NOMO-1 treated with dmso at 0.1 percent for 144 hours (cell line): ENCODE measurements around the gene TNRC6C.
A peak's percentile ranks its signal among the peaks of the same experiment; 100 is the strongest.

Experiments used
- DNase-seq: peaks from one replicate; lab custom pipeline; 2025; ENCODE audit not compliant: unreplicated experiment; lab: John Stamatoyannopoulos, UW

Gene TNRC6C

DNA sequence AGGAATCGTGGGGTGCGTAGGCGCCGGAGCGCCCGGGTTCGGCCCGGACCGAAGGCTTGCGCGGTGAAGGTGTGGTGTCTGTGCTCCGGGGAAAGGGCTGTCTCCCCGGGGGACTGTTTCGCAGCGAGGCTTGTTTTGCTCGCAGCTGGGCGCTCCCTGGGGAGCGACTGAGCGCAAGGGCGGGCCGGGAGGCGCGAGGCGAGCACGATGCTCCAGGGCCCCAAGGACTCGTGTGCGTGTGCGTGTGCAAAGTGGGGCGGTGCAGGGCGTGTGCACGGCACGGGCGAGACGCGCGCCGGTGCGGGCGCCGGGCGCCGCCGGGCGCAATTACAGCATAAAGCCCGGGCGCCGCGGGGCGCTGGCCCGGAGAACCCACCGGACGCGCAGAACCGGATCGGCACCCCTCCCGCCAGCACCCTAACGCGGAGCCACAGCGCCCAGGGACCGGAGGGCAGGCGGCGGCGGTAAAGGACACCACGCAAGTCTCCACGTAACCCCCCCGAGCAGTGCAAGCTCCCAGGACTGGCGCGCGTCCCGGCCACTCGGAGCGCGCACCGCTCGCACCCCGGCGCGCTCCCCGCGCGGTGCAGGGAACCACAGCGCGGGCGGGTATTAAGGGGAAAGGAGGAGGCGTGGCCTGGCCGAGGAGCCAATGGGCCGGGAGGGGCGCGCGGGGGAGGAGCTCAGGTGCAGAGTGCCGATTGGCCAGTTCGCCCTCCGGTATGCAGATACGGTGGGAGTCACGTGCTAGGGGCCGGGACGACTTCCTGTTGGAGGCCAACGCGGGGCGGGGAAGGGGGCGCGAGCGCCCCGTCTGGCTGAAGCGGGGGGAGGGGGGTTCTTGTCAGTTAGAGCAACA lies at the start of gene TNRC6C:
TSS of gene TNRC6C (plus strand) at position 847 of the 859 bp plus-strand sequence. CDS start 45,504 bp downstream, outside the sequence.
- peak; percentile 99 for DNase-seq

GRCh38 chr17:77909236-77909635 lies 49.3 kb upstream of the TNRC6C start:
- DNase-seq, result no peak

GRCh38 chr17:77909816-77910215 lies 48.7 kb upstream of the TNRC6C start:
- DNase-seq, result no peak

DNA sequence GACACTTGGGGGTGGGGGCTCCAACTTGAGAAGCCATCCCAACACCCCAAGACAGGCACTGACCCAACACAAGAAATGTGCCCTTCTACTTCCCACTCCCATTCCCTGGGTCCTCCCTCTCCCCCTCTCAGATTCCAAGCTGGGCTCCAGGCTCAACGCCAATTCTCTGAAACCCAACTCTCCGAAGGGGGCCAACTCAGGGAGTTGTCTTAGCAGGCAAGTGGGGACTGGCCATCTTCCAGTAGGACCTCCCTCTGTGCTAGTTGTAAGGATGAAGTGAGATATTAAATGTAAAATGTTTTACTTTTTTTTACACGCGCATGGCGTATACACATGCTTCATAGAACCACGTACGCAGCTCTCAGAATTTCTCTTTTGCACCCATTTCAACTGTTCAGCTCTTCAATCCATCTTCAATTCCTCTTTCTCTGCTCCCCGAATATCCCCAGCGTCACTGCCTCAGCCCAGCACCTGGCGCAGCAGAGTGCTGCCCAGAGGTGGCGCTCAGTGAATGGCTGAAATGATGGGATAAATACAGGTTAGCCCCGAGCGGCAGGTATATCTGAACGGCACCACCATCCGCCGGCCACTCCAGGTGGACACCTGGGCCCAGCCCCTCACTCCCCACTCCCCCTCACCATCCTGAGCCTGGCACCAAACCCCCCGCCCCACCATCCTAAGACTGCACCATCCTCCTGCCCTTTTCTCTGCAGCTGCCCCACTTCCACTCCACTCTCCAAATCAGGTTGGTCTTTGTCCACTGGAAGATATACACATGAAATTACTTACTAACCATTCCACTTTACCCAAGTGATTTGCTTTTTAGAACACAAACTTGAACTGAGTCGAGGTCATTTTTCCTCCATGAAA lies 43.9 kb upstream of the TNRC6C start:
- DNase-seq, result no peak

GRCh38 chr17:77915594-77916021 lies 42.9 kb upstream of the TNRC6C start:
- DNase-seq, result no peak

DNA sequence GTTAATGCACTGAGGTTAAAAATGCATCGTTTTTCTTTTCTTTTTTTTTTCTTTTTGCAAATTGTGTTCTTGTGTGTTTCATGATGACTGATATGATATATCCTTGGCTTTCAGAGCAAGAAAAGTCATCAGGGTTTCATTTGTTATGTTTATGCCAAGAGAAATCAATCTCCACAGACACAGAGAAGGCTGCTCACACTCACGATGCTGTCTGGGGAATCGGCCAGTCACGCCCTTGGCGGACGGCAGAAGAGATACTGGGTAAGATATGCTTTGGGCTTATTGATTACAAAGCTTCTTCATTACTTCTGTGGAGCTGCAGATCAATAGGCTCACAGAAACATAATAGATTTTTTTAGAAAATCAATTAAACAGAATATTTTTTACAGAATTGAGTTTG lies 42.2 kb upstream of the TNRC6C start:
- no peak for DNase-seq

GRCh38 chr17:77916703-77917481 lies 41.6 kb upstream of the TNRC6C start:
- peak; percentile 94 for DNase-seq

DNA sequence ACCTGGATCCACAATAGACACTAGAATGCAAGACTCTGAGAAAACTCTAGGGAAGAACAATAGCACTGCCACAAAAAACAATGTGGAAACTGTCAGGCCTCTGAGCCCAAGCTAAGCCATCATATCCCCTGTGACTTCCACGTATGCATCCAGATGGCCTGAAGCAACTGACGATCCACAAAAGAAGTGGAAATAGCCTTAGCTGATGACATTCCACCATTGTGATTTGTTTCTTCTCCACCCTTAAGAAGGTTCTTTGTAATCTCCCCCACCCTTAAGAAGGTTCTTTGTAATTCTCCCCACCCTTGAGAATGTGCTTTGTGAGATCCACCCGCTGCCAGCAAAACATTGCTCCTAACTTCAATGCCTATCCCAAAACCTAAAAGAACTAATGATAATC lies 39.2 kb upstream of the TNRC6C start:
- DNase-seq, result no peak

- no peak for DNase-seq
These were observed 35.4 kb upstream of the TNRC6C start for GRCh38 chr17:77923135-77923534.

DNA sequence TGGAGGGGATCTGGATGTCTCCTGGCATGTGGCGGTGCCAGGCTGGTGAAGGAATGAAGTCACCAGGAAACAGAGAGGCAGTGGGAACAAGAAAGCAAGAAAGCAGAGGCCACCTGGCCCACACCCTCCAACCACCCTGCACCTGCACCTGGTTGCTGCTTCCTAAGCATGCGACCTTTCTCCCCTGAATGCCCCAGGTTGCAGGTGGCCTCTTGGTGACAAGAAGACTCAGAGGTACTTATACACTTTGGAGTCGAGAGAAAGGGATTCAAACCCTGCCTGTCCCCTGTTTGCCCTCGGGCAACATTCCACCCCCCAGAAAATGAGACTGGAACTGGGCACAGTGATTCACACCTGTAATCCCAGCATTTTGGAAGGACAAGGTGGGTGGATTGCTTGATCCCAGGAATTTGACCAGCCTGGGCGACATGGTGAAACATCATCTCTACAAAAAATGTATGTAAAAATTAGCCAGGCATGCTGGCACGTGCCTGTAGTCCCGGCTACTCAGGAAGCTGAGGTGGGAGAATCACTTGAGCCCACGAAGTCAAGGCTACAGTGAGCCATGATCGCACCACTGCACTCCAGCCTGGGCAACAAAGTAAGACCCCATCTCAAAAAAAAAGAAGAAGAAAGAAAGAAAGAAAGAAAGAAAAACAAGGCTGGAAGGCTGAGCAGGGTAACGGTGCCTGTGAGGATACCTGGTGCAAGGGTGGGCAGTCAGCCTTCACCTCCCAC lies 34.6 kb upstream of the TNRC6C start:
- DNase-seq, result no peak

DNA sequence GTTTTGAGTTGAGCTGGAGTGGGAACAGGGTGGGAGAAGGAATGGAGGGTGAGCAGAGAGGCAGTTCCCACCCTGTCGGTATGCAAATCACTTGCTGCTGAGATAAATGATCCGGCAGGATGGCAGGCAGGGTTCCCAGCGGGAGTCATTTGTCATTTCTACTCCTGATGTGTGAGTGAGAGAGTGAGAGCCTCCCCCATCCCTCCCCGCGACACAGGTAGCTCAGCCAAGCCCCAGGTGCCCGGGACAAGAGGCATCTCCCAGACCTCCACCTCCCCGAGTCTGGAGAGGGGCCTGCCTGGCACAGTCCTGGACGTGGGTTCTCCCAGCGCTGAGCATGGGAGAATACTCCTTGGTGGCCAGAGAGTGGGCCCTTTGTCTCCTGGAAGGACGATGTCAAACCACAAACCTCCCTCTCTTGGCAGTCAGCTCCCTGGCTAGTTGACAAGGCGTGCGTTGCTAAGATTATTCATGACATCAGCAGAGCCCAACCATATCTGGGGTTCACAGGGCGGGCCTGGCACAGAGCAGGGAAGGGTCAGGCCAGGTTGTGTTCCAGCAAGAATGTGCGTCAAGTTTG lies 33.7 kb upstream of the TNRC6C start:
- no peak for DNase-seq

- DNase-seq, result no peak
These were observed 32.5 kb upstream of the TNRC6C start for GRCh38 chr17:77925831-77926543.

DNA sequence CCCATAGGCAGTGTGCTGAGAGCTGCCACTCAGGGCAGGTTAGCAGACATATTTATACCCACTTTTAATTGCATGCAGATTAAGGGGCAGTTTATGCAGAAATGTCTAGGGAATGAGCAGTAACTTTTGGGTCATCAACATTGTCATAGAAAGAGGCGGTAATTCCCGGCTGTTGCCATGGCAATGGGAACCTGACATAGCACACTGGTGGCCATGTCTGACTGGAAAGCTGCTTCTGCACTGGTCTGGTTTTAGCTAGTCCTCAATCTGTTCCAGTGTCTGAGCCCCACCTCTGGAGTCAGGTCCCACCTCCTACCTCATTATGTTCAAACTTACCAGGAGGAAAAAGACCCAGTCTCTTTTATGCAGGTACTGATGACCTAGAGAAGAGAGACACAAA lies 31.5 kb upstream of the TNRC6C start:
- no peak for DNase-seq

DNA sequence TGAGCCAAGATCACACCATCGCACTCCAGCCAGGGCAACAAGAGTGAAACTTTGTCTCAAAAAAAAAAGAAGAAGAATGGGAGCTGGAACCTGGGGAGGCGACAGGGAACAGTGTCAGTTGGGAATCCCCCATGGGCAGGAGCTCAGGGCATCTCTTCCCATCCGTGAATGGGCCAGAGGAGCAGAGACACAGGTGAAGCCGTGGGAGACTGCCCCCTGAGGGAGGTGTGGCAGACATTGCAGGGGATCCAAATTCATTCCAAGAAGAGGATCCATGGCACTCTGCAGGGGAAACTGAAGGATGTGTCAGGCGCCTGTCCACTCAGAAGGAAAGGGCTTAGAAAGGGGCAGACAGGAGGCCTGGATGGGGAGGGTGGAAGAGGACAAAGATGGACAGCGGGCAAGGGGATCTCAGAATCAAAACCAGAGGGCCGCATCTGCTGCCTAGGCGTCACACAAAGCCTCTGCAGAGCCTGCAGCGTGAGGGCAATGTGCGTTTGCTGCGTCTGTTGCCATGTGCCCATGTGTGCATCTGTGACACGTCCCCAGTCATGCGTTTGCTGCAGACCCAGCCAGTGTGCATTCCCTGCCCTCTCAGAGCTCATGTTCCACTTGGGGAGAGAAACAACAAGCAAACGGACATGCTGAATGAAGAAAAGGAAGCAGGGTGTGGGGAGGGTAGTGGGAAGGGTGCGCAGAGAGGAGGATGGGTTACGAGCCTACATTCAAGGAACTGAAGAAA lies 30.6 kb upstream of the TNRC6C start:
- no peak for DNase-seq

DNA sequence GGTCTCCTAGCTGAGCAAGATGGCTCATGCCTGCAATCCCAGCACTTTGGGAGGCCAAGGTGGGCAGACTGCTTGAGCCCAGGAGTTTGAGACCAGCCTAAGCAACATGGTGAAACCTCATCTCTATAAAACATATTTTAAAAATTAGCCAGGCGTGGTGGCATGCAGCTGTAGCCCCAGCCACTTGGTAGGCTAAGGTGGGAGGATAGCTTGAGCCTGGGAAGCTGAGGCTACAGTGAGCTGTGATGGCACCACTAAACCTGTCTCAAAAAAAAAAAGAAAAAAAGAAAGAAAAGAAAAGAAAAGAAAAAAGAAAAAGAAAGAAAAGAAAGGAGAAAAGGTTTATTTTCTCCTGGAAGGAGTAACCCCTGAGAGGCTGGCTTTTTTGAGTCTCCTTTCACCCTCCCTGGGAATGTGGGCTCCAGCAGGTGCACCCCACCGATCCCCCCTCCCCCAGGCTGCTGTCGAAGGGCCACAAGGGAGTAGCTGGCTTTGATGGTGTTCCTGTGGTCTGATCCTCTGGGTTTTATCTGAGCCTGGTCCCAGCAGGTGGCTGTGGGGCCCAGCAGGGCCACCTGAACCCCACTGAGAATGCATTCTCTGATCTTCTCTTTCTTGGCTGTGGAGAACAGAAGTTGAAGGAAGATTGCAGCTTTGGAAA lies 29.9 kb upstream of the TNRC6C start:
- no peak for DNase-seq

- no peak for DNase-seq
These were observed 29.3 kb upstream of the TNRC6C start for GRCh38 chr17:77929180-77929564.

DNA sequence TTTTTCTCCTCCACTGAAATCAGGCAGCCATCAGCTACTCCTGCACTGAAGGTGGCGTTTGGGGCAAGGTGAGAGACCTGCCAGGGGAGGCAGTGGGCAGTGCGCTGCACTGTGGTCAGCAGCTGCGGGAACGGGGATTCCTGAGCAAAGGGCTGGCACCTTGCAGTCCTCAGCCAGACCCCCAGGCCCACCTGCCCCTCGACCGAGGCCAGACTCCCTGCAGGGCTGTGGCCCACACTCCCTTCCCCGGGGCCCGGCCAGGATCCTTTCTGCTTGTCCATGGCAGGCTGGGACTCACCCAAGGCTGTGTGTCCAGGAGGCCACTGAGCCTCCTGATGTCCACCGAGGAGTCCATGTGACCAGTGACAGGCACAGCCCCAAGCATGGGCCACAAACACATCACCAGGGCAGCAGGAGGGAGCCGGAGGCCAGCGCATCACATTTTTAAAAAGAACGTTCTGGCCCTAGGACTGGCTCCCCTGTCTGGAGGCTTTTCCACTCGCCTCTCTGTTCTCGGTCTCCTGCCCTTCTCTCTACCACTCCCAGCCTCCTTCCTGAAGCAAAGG lies 28.5 kb upstream of the TNRC6C start:
- no peak for DNase-seq
